HCT116 (cell line): ENCODE data around the gene PPFIBP1. TPM values are rescaled to one million over a fixed set of nuclear protein-coding genes. Genes with fewer than 3 reads are reported as not detected.

Source experiments
- ATAC-seq: fragments of 200-7000 bp; cut with Tn5 transposase; 2 replicates; pipeline ENCODE4 v1.9.1; 2020; ENCODE audit warnings: mild to moderate bottlenecking, moderate library complexity
- BruUV-seq: library from RNA; stranded (reverse); fragments of 400-500 nt; replicated peaks from 2 replicates; lab custom pipeline; 2021; lab: Mats Ljungman, UMichigan
- CTCF ChIA-PET: fragments of 300-600 bp; sonication (Branson Sonifier 250); formaldehyde crosslinking; loops from one replicate; lab custom pipeline; 2021; ENCODE audit warnings: antibody characterized with exemption; lab: Charles Lee
- POLR2A ChIA-PET: fragments of 300-600, 350-600 bp; sonication (Branson Sonifier 250); formaldehyde crosslinking; loops from one replicate; lab custom pipeline; 2021; ENCODE audit warnings: antibody characterized with exemption; lab: Charles Lee
- RAD21 ChIA-PET, 2 experiments: fragments of 300-600 bp; sonication (Branson Sonifier 250); formaldehyde crosslinking; loops; one replicate each; lab custom pipeline; 2023; ENCODE audit warnings: low total read pairs in 2 of 2; ENCODE audit not compliant: uncharacterized antibody in 2 of 2, unreplicated experiment in 2 of 2, low non-redundant PET in 1 of 2; lab: Charles Lee
- DNase-seq: peaks from one replicate; pipeline ENCODE4 v3.0.0-alpha.2; 2010; ENCODE audit warnings: low read depth, low spot score
- H2AFZ ChIP-seq: fragments of 200-600 bp; shearing (Covaris generic), sonication (generic); 2 replicates; pipeline ENCODE4 v1.6.1; 2017; ENCODE audit warnings: low read depth, mixed run types, mixed read lengths, antibody characterized with exemption, low read length; ENCODE audit not compliant: poor library complexity, severe bottlenecking
- H3K27ac ChIP-seq: 2 replicates; pipeline ENCODE4 v1.5.1; 2012; ENCODE audit warnings: low read depth, low read length
- H3K27me3 ChIP-seq: fragments of 200-600 bp; sonication (generic); 2 replicates; pipeline ENCODE4 v1.6.1; 2016; ENCODE audit warnings: mixed run types, low read length, mixed read lengths; ENCODE audit not compliant: insufficient read depth
- H3K36me3 ChIP-seq, 2 experiments: fragments of 200-500 bp in 1 of 2; fragments of 200-600 bp in 1 of 2; sonication (Bioruptor generic) in 1 of 2; sonication (generic) in 1 of 2; 2 replicates each; pipeline versions ENCODE4 v1.5.1 to v1.6.1; 2014 to 2016; ENCODE audit warnings: low read length in 2 of 2, inconsistent platforms in 1 of 2, mixed read lengths in 1 of 2, mixed run types in 1 of 2; ENCODE audit not compliant: insufficient read depth in 2 of 2, control insufficient read depth in 1 of 2
- H3K4me1 ChIP-seq, 2 experiments: fragments of 200-600 bp in 1 of 2; sonication (generic) in 1 of 2; 2 replicates each; pipeline versions ENCODE4 v1.5.1 to v1.6.1; 2012 to 2017; ENCODE audit warnings: low read length in 2 of 2, inconsistent platforms in 1 of 2, mild to moderate bottlenecking in 1 of 2, mixed read lengths in 1 of 2, mixed run types in 1 of 2, moderate library complexity in 1 of 2; ENCODE audit not compliant: insufficient read depth in 2 of 2, control insufficient read depth in 1 of 2
- H3K4me2 ChIP-seq: fragments of 200-600 bp; sonication (generic); 2 replicates; pipeline ENCODE4 v1.6.1; 2017; ENCODE audit warnings: mixed run types, low read length, mixed read lengths
- H3K4me3 ChIP-seq, 2 experiments: fragments of 200-600 bp in 1 of 2; sonication (generic) in 1 of 2; replicated peaks in 1 of 2; 2 replicates each; pipeline ENCODE4 v1.5.1; 2011 to 2016; ENCODE audit warnings: low read length in 2 of 2, control low read depth in 1 of 2, low read depth in 1 of 2, mild to moderate bottlenecking in 1 of 2, mixed read lengths in 1 of 2, mixed run types in 1 of 2
- H3K79me2 ChIP-seq: fragments of 200-600 bp; sonication (generic); 2 replicates; pipeline ENCODE4 v1.6.1; 2017; ENCODE audit warnings: mild to moderate bottlenecking, mixed run types, low read length, moderate library complexity, mixed read lengths; ENCODE audit not compliant: insufficient read depth
- H3K9ac ChIP-seq: fragments of 200-600 bp; sonication (generic); 2 replicates; pipeline ENCODE4 v1.6.1; 2016; ENCODE audit warnings: low read length, mixed read lengths
- H3K9me2 ChIP-seq: fragments of 200-600 bp; sonication (generic), shearing (Covaris generic); 2 replicates; pipeline ENCODE4 v1.6.1; 2017; ENCODE audit warnings: mixed run types, mild to moderate bottlenecking, moderate library complexity; ENCODE audit not compliant: insufficient read depth
- H3K9me3 ChIP-seq, 2 experiments: fragments of 200-500 bp in 1 of 2; fragments of 200-600 bp in 1 of 2; sonication (Bioruptor generic) in 1 of 2; sonication (generic) in 1 of 2; 2 replicates each; pipeline ENCODE4 v1.6.1; 2014 to 2017; ENCODE audit warnings: low read length in 2 of 2, mixed read lengths in 2 of 2, inconsistent platforms in 1 of 2, low read depth in 1 of 2, mild to moderate bottlenecking in 1 of 2, mixed run types in 1 of 2, moderate library complexity in 1 of 2; ENCODE audit not compliant: control insufficient read depth in 1 of 2, insufficient read depth in 1 of 2
- H4K20me1 ChIP-seq: fragments of 200-600 bp; sonication (generic), shearing (Covaris generic); 2 replicates; pipeline ENCODE4 v1.6.1; 2017; ENCODE audit warnings: mixed run types, mild to moderate bottlenecking, moderate library complexity; ENCODE audit not compliant: insufficient read depth
- CTCF ChIP-seq, 3 experiments: fragments of 200-600 bp in 1 of 3; sonication (generic) in 1 of 3; IDR thresholded peaks in 2 of 3; conservative IDR thresholded peaks in 1 of 3; 2 replicates each; pipeline ENCODE4 v1.5.1; 2012 to 2017; ENCODE audit warnings: low read depth in 2 of 3, low read length in 2 of 3, antibody characterized with exemption in 1 of 3, borderline replicate concordance in 1 of 3, control low read depth in 1 of 3, mild to moderate bottlenecking in 1 of 3, mixed read lengths in 1 of 3, mixed run types in 1 of 3, moderate library complexity in 1 of 3; ENCODE audit not compliant: insufficient read depth in 1 of 3
- EGR1 ChIP-seq: IDR thresholded peaks from 2 replicates; pipeline ENCODE4 v1.6.1; 2012; ENCODE audit warnings: low read depth
- RAD21 ChIP-seq: IDR thresholded peaks from 2 replicates; pipeline ENCODE4 v1.6.1; 2012; ENCODE audit warnings: low read depth, mild to moderate bottlenecking
- SIN3A ChIP-seq: IDR thresholded peaks from 2 replicates; pipeline ENCODE4 v1.6.1; 2012; ENCODE audit warnings: low read depth
- ZFX ChIP-seq: fragments of 450-650 bp; IDR thresholded peaks from 2 replicates; pipeline ENCODE4 v1.6.1; 2017
- ZNF274 ChIP-seq: fragments of 200-500 bp; sonication (Bioruptor generic); IDR thresholded peaks from 2 replicates; pipeline ENCODE4 v1.6.1; 2014; ENCODE audit warnings: mild to moderate bottlenecking, low read depth, low read length, inconsistent platforms
- intact Hi-C: fragments of 100-400 bp; cut with micrococcal nuclease; formaldehyde crosslinking; loops from 2 replicates; pipeline ENCODE4 v1.10.0; 2022
- total RNA-seq: library from RNA; stranded (reverse); gene quantifications from one replicate; pipeline ENCODE4 v1.2.1, GENCODE V29; 2021; ENCODE audit not compliant: unreplicated experiment

Gene PPFIBP1
- total RNA-seq, 1 experiment from 2014 or later = 102 TPM

GRCh38 chr12:27644158-27644845 is 120.3 kb downstream of the PPFIBP1 start (continued):
- TF ChIP-seq CTCF (IDR thresholded peaks at IDR 0.05 in 2 of 3, conservative IDR thresholded peaks at IDR 0.05 in 1 of 3; ENCODE audit: borderline replicate concordance in 1 of 3, insufficient read depth in 1 of 3, low read depth in 2 of 3, low read length in 2 of 3) = no peak

GRCh38 chr12:27645671-27646070 is 121.7 kb downstream of the PPFIBP1 start:
- Histone ChIP-seq H2AFZ (no peak overlapping the region), H3K4me3 (no peak overlapping the region), H3K9ac (no peak overlapping the region), H3K36me3 (peaks cover 0 to 2% of the 10 kb centered on the region in 2 experiments; a peak in 3 of 4 replicates), H3K4me1 (peaks cover 0 to 6% of the 10 kb centered on the region in 2 experiments; a peak in 1 of 4 replicates), H3K9me2 (no peaks in the 10 kb centered on the region), H3K4me2 (no peak overlapping the region), H3K27me3 (no peaks in the 10 kb centered on the region), H3K9me3 (no peaks in the 10 kb centered on the region), H3K27ac (no peak overlapping the region), H4K20me1 (no peaks in the 10 kb centered on the region), H3K79me2 (no peaks in the 10 kb centered on the region)
- CTCF ChIA-PET = no interaction called here
- TF ChIP-seq RAD21 (no peak), ZNF274 (no peak)
- intact Hi-C loops = no loop called here
- ATAC-seq (no peak), DNase-seq (no peak)
- RAD21 ChIA-PET = no interaction called here
- BruUV-seq = no TSS peak
- POLR2A ChIA-PET = no interaction called here

- no peak overlapping the region for H3K4me2 ChIP-seq
- ChIA-PET POLR2A (no interaction called here), CTCF (no interaction called here)
- no TSS peak for BruUV-seq
- H3K36me3 ChIP-seq = peaks cover 0 to 2% of the 10 kb centered on the region in 2 experiments; a peak in 3 of 4 replicates
- intact Hi-C loops = no loop called here
- ATAC-seq = no peak
- H3K27me3 ChIP-seq = no peaks in the 10 kb centered on the region
- peaks cover 0 to 6% of the 10 kb centered on the region in 2 experiments; a peak in 1 of 4 replicates for H3K4me1 ChIP-seq
- no peak overlapping the region for H3K4me3 ChIP-seq
- H3K9ac ChIP-seq = no peak overlapping the region
- H3K9me2 ChIP-seq = no peaks in the 10 kb centered on the region
- H2AFZ ChIP-seq = no peak overlapping the region
- TF ChIP-seq ZFX (no peak), SIN3A (no peak), EGR1 (no peak)
- TF ChIP-seq, all 23 proteins: peak for 0
- RAD21 ChIA-PET = no interaction called here
- Histone ChIP-seq H3K27ac (no peak overlapping the region), H3K9me3 (no peaks in the 10 kb centered on the region), H3K79me2 (no peaks in the 10 kb centered on the region), H4K20me1 (no peaks in the 10 kb centered on the region)
- no peak for DNase-seq
These were observed 122.1 kb downstream of the PPFIBP1 start for GRCh38 chr12:27646149-27646548.
